GM12878 (cell line): Measurements from ENCODE around the gene HSCB. TPM values are rescaled to one million over a fixed set of nuclear protein-coding genes. Genes with fewer than 3 reads are reported as not detected.

Source experiments
- BCLAF1 ChIP-seq: fragments of 450-650 bp; IDR thresholded peaks from 2 replicates; pipeline ENCODE4 v1.6.1; 2017; ENCODE audit warnings: antibody characterized with exemption, mild to moderate bottlenecking, moderate library complexity
- CEBPB ChIP-seq, 2 experiments: fragments of 150-350 bp in 1 of 2; IDR thresholded peaks; 2 replicates each; pipeline ENCODE4 v1.6.1; 2012 to 2014; ENCODE audit warnings: low read depth in 2 of 2, low read length in 2 of 2, borderline replicate concordance in 1 of 2, inconsistent platforms in 1 of 2
- DPF2 ChIP-seq: fragments of 450-650 bp; IDR thresholded peaks from 2 replicates; pipeline ENCODE4 v1.6.1; 2017; ENCODE audit warnings: mild to moderate bottlenecking
- ESRRA ChIP-seq: IDR thresholded peaks from 2 replicates; pipeline ENCODE4 v1.6.1; 2012; ENCODE audit warnings: mild to moderate bottlenecking, low read length, improper control_type of control experiment
- JUND ChIP-seq: IDR thresholded peaks from 2 replicates; pipeline ENCODE4 v1.6.1; 2012; ENCODE audit warnings: low read depth, mild to moderate bottlenecking, low read length, improper control_type of control experiment, moderate library complexity
- MEF2B ChIP-seq: fragments of 450-650 bp; IDR thresholded peaks from 2 replicates; pipeline ENCODE4 v1.6.1; 2018; ENCODE audit warnings: mild to moderate bottlenecking, moderate library complexity; ENCODE audit not compliant: partially characterized antibody, poor library complexity, severe bottlenecking
- NR2C1 ChIP-seq: fragments of 450-650 bp; IDR thresholded peaks from 2 replicates; pipeline ENCODE4 v1.6.1; 2017; ENCODE audit warnings: antibody characterized with exemption, mild to moderate bottlenecking, moderate library complexity
- SPI1 ChIP-seq: IDR thresholded peaks from 2 replicates; pipeline ENCODE4 v1.6.1; 2011; ENCODE audit warnings: low read depth, mild to moderate bottlenecking, low read length, moderate library complexity, borderline replicate concordance; ENCODE audit not compliant: insufficient read depth
- SREBF2 ChIP-seq: IDR thresholded peaks from 2 replicates; pipeline ENCODE4 v1.6.1; 2012; ENCODE audit warnings: mild to moderate bottlenecking, low read length
- TCF7 ChIP-seq: IDR thresholded peaks from 2 replicates; pipeline ENCODE4 v1.6.1; 2014; ENCODE audit warnings: antibody characterized with exemption, borderline replicate concordance
- ZBTB4 ChIP-seq: fragments of 450-650 bp; formaldehyde crosslinking; IDR thresholded peaks from 2 replicates; pipeline ENCODE4 v1.4.0; 2022; ENCODE audit warnings: mild to moderate bottlenecking, moderate library complexity
- ZNF384 ChIP-seq: IDR thresholded peaks from 2 replicates; pipeline ENCODE4 v1.6.1; 2012; ENCODE audit warnings: low read depth, mild to moderate bottlenecking, low read length, improper control_type of control experiment, borderline replicate concordance
- ZSCAN29 ChIP-seq: fragments of 450-650 bp; IDR thresholded peaks from 2 replicates; pipeline ENCODE4 v1.6.1; 2017; ENCODE audit warnings: mild to moderate bottlenecking, moderate library complexity
- polyA plus RNA-seq, 11 experiments: library from polyadenylated mRNA; depleted of rRNA in 4 of 11; unstranded in 6 of 11; stranded (reverse) in 5 of 11; fragments of >200 nt; fragmentation: Nextera tagmentation in 4 of 11; fragmentation: Illumina TruSeq in 1 of 11; extraction: Ambion mirVana in 4 of 11; extraction: Trizol in 1 of 11; gene quantifications; 1 replicate in 1 of 11; 2 replicates in 10 of 11; pipeline versions ENCODE4 v1.2.1 to v1.2.3, GENCODE V29; 2011 to 2016; ENCODE audit warnings: inconsistent platforms in 2 of 11, missing spikeins in 2 of 11, low read depth in 1 of 11
- total RNA-seq, 4 experiments: library from RNA; depleted of rRNA in 3 of 4; stranded (reverse); fragments of >200 nt in 3 of 4; fragmentation: Illumina TruSeq in 1 of 4; extraction: Trizol in 1 of 4; gene quantifications; 2 replicates each; pipeline versions ENCODE4 v1.2.1 to v1.2.3, GENCODE V29; 2013 to 2021

The HSCB gene
- total and polyA plus RNA-seq, 10 of the 15 experiments (the other 5 are each of a cell fraction or from before 2014, with no cell fraction given): 10.6 to 28.4 (median 20.8) TPM

- TF ChIP-seq MEF2B (no peak), NR2C1 (no peak), ZBTB4 (CRISPR knock-in tag) (no peak), SREBF2 (no peak), JUND (no peak), DPF2 (no peak), ZSCAN29 (no peak), SPI1 (no peak), BCLAF1 (no peak), CEBPB (IDR thresholded peaks at IDR 0.05; ENCODE audit: borderline replicate concordance in 1 of 2, low read depth in 2 of 2, low read length in 2 of 2) (no peak), ZNF384 (no peak), ESRRA (no peak), TCF7 (no peak)
These were observed 2.0 kb downstream of the HSCB start (continued) for GRCh38 chr22:28743852-28744251.
